Activated CD4-positive, CD25-positive, alpha-beta regulatory T cell treated with anti-CD3 and anti-CD28 coated beads, Interleukin-2, amount 50 U/mL, for 24 hours (primary cell): ENCODE measurements around the gene MOV10.

Experiments used
- ATAC-seq, 2 donors: fragments of 150-1000 bp; cut with Tn5 transposase; one replicate each; pipeline ENCODE4 v1.10.0; 2021; ENCODE audit warnings: mild to moderate bottlenecking in 1 of 2, moderate library complexity in 1 of 2

MOV10 gene

DNA sequence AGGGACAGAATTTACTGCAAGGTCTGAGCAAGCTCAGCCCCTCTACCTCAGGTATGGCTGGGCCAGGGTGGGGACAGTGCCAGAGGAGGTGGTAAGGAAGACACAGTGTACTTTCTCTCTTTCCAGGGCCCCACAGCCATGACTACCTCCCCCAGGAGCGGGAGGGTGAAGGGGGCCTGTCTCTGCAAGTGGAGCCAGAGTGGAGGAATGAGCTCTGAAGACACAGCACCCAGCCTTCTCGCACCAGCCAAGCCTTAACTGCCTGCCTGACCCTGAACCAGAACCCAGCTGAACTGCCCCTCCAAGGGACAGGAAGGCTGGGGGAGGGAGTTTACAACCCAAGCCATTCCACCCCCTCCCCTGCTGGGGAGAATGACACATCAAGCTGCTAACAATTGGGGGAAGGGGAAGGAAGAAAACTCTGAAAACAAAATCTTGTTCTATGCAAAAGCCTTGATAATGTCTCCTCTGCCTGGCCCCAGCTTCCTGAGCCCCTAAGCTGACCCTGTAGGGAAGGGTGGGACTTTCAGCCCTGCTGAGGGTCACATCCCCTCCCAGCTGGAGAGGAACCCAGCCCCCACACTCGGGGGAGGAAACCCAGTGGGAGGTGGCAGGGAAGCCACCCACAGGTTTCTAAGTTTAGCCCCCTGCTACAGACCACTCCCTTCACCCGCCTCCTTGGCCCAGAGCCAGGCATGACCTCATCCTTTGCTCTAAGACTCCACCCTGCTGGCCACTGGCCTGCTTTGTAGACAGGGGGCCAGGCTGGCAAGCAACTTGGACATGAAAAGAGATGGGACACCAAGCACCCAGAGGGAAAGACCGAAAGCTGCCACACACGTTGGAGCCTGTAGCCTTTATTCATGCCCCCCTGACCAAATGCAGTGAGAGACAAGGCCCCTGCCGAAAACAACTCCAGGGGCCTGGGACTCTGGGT is 26.1 kb downstream of the MOV10 start:
- ATAC-seq, result peak in 1 of 2 donors; percentile 31

DNA sequence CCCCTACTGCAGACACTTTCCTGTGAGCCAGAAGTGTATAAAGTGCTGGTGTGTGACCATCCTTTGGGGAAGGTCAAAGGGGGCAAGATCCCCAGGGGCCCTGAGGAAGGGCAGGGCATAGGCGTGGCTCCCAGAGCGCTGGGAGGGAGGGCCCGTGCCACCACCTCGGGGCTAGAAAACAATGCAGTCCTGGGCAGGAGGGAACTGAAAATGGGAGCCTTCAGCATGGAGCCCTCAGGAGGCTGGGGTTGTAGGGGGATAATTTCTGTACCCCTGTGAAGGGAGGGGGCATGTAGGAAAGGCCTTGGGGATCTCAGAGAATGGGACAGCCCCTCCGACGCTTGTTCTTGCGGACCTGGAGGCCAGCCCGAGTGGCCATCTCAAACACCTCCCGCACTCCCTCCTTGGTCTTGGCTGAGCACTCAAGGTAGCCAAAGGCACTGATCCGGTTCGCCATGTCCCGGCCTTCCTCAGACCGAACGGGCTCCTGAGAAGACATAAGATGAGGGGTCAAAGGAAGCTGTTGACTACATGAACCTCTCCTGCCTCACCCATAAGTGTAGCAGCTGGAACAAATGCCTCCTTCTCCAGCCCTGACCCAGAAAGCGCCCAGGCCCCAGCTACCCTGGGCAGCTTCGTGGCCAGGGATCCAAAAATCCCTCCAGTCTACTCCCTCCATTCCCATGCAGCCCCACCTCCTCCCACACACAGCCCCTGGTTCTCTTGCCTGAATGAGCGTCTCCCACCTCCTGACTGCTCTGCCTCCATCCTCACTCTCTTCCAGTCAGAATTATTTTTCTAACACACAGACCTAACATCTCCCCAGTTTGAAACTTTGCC is 27.0 kb downstream of the MOV10 start:
- ATAC-seq, result no peak

DNA sequence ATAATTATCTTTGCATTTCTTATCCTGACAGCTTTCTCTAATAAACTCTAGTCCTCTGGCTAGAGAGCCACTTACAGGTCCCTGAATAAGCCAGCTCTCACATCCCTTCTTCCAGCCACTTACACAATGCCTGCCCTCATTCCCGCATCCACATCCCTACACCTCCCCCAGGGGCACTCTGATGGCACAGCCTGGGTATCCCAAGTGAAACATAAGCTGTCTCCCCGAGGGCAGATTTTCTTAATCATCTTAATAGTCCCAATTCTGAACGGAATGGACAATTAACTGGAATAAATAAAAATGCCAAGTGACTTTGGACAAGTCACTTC is 27.6 kb downstream of the MOV10 start:
- ATAC-seq, result no peak

DNA sequence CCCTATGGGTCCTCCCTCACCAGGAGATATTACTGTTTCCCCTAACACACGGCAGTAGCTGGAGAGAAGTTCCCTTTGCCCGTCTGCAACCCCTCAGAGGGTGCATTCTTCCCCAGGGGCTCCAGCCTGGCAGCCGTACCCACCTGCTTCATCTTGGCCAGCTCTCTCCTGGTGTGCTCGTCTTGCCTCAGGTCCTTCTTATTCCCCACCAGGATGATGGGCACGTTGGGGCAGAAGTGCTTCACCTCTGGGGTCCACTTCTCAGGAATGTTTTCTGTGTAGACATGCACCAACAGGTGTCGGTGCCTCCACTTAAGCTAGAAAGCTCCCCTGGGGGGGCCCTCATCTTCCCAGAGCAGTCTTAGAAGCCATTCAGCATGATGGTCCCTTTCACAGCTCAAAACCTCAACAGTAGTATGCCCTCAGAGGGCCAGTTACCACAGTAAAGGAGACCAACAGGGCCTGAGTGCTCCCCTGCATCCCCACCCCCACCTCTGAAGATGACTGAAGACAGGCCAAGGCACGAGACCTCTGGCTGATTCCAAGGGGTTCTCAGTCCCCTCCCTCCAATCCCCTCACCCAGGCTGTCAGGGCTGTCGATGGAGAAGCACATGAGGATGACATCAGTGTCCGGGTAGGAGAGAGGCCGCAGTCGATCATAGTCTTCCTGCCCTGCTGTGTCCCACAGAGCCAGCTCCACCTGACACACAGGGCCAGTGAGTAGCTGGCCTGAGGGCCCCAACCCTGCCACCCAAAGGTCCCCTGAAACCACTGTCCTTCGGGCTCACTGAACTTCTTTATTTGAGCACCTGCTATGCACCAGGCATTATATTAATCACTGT is 28.2 kb downstream of the MOV10 start:
- no peak for ATAC-seq

DNA sequence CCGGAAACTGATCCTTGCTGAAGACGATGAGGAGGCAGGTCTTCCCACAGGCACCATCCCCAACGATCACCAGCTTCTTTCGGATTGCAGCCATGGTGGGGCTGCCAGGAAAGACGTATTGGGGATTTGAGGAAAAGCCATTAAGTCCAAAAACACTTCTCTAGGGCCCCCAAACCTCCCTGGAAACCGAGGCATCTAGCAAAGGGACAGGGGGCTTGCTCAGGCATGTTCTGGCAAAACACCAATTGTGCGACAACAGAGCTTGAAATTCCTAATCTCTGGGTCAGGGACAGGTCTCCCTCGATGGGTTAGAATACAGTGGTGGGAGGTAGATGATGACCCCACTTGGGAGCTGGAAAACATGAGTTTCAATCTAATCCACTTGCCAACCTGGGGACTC is 29.2 kb downstream of the MOV10 start:
- ATAC-seq, result no peak

DNA sequence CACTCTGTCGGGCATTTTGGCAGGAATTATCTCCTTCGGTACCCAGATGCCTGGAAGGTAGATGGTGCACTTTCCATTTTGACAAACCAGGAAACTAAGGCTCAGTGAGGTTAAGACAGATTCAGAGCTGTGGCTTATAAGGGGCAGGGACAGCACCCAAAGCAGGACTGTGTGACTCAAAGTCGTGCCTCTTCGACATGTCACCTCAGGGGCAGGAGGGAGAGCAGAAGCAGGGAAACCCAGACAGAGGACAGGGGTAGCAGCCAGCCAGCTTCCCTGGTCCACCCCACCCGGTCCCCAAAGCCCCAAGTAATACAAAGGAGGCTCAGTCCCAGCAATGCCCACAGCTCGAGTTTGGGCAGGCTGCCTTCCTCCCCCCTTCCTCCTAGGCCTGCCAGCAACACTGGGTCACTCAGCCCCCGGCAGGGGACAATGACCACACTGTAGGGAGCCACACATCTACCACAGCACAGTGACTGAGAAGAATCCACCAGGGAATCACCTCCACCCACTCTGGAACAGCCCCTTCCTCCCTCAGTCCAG is 30.0 kb downstream of the MOV10 start:
- ATAC-seq, result peak; percentile 49 to 60

DNA sequence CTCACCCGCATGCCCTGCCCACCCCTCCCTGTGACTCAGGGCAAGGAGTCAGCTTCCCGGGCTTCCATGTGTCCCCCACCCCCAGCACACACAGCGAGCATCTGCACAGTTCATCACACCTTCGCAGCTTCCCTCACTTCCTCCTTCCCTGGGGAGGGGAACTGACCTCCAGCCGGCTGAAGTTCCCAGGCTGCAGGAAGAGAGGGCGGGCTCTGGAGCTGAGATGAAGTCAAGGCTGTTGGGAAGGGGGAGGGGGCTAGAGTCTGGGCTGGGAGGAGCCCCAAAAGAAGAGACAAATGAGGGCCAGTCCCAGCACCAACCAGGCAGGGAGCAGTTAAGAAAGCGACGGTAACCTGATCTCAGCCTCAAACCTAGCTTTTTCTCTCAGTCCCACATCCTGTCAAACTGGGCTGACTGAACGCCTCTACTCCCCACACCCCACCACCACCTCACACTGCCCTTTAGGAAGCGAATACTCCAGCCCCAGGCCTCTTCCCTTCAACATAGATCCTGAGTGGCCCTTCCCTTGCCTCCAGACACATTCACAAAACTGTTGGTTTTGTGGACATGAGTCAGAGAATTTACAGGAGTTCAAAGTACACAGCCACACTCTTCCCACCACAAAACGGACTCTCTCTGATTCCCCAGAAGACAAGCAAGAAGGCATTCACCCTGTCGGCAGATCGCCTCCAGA is 30.6 kb downstream of the MOV10 start:
- peak; percentile 40 to 46 for ATAC-seq

DNA sequence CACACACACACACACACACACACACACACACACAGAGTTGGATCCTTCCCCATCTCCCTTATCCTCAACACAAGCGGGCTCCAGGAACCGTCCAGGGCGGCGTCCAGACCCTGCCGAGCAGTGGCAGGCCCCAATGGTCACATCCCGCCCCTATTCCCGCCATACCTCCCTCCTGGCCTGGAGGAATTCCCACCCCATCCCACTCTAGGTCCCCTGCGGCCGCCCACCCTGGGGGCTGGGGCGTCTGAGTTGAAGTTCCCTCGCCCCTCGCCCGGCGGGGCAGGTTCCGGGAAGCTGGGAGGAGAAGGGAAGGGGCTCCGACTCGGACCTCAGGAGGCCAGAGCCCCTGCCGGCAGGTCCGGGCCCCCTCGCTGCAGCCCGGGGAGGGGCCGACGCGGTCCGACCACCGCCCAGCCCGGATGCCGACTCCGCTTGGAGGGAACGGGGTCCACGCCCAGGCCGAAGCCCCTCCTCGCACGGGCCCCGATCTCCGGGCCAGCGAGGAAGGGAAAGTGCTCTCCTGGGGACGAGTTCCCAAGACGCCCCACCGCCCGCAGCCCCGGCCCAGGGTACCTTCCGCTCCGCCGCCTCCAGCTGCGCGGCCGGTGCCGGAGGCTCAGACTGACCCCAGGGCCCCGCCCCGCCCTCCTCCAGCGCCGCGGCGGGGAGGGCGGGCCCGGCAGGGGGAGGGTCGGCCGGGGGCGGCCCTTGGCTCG is 32.2 kb downstream of the MOV10 start, which contains the start of gene RHOC:
Gene RHOC, minus strand, starts transcription at position 623 of the 716 bp plus-strand sequence. CDS start 3,328 bp downstream, outside the sequence.
- peak; percentile 55 to 62 for ATAC-seq

DNA sequence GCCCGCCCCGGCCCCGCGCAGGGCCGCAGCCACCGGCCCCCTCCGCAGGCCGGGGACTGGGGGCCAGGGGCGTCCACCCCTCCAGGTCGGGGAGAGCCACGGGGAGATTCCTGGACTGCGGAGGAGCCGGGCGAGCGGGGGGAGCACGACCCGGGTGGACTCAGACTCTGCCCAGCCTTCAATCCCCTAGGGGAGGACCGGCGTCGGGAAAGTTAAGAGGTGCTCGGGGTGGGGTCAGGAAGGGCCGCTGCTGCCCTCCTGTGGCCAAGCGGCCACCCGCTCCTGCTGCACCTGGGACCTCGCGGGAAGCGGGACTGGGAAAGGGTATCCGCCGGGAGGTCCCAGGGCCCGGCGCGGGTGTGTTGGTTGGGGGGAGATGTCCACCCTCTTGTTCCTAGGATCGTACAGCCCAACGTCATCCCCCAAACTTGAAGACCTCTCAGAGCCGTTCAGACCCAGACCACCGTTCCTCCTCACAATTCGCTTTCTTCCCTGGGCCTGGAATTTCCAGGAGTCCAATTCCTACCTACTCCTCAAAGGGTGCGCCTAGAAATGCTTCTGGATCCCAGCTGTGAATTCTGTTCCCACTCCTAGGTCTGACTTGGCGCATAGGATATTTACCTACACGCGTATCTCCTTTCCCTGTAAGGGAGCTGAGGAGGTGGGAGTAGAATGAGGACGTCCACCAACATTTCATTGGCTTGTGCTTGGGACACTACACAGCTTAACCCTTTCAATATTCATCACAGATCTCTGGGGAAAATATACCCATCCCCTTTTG is 33.0 kb downstream of the MOV10 start:
- peak; percentile 70 to 75 for ATAC-seq

DNA sequence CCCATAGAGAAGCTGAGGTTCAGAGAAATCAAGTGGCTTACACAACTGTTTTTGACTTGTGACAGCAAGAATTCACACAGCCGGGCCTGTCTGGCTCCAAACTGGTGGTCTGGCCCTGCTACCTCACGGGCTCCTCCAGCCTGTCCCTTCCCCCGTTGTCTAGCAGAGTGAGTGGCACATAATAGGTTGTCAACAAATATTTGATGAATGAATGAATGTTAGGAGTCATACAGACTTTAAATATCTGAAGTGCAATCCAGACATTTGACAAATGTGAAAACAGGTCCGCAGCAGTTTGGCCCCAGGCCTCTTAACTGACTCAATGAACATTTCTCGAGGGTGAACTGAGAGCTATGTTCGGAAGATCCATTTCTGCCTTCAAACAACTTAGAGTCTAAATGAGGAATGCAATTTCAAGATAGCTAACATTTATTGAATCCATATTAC is 33.6 kb downstream of the MOV10 start:
- ATAC-seq, result no peak

DNA sequence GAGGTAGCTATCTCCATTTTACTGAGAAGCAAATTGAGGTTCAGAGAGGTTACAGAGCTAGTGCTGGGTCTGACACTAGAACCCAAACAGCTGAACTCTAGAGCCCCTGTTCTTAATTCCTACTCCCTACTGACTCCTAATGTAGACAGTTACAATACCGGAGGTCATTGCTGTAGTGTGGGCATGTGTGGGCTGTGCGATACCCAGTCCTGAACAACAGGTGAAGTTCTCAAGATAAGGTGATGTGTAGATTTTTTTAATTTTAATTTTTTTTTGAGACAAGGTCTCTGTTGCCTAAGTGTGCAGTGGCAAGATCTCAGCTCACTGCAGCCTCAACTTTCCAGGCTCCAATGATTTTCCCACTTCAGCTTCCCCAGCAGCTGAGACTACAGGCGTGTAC is 34.0 kb downstream of the MOV10 start:
- no peak for ATAC-seq

DNA sequence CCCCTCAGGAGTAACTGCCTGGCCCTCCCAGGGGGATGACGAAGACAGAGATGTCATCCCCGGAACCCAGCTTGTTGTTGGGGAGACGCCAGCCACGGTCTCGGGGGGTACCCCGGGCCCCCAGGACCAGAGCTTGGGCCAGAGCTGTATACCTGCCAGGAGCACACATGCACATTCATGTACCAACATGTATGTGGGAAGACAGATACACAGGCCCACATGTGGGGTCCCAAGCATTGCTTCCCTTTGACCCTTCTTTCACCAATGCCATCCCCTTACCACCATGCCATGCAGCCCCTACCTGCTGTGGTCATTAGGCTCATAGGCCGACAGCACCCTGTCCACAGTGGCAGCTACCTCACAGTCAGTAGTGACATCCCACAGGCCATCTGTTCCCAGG is 35.7 kb downstream of the MOV10 start:
- no peak for ATAC-seq

DNA sequence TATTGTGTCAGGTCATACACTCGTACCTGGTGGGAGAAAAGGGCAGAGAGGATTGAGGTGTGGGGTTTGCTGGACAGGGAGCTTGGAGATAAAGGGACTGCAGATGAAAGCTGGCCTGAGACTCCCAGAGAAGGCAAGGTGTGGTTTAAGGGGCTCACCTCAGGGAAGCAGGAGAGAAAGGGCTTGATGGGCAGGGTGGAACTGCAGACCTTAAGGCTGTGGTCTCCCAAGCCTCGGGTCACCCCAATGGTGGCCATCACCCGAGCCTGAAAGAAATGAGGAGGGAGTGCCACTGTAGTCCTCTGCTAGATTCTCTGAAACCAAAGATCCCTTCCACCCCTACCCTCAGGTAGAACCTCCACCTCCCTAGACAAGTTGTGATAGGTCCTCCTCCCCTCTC is 36.1 kb downstream of the MOV10 start:
- no peak for ATAC-seq

DNA sequence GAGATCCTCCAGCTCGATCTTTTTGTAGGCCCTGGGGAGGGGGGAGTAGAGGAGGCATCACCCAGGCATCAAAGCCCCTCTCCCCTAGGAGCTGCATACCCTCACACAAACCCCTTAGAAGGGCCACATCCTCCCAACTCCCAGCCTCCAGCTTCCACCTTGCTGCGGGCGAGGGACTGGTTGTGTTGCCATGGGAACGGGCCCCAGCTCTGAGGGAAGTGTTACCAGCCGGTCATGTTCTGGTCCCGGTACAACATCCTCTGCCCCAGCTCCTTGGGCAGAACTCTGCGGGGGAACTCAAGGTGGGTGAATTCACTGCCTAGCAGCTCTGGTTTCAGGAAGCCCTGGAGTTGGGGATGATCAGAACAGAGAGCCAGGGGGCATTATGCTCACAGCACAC is 36.6 kb downstream of the MOV10 start:
- ATAC-seq, result no peak

DNA sequence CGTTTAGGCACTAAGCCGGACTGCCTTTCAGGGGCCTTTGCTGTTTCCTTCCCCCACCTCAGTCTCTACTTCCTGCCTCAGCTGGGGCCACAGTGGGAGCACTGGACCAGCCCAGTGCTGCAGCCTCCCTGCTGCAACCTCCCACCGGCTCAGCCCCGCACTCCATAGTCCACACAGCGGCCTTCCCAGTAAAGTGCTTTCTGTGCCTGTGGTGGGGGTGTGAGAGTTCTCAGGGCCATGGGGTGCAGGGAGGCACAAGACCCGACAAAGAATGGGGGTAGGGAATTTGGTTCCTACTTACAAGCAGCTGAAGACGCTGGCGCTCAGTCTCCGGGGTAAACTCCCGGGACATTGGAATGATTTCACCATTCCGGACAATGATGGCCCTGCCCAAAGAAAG is 37.2 kb downstream of the MOV10 start:
- ATAC-seq, result no peak

DNA sequence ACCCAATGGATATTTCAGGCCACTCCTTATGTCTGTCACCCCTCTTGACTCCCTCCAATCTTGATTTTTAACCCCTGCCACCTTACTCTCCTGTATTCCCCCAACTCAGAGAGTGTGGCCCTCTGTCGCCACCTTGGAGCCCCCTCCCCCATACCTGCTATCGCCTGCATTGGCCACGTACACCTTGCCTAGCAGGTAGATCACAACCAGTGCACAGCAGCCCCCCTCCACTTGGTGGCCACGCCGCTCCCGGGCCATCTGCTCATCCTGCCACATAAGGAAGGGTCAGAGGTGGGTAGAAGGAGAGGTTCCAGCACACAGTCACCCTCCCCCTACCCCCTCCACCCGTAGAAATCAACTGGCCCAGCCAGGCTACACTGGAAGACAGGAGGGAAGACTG is 37.7 kb downstream of the MOV10 start:
- no peak for ATAC-seq

DNA sequence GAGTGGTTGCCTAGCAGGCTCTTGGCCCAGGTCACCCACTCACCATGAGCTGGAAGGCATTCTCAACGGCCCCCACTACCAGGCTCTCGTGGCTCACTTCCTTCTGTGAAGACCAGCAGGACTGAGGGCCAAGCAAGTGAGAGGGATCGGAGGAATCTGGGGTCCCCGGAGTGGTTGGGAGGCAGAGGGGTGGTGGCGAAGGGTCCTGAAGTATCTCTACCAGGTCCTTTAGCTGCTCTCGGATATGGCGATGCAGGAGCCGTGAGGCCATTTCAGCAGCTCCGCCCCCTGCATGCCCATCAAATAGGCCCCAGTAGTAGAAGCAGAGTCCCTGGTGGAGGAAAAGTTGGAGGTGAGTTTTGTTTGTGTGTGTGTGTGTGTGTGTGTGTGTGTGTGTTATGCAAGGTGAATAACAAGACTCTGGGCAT is 38.3 kb downstream of the MOV10 start:
- no peak for ATAC-seq

DNA sequence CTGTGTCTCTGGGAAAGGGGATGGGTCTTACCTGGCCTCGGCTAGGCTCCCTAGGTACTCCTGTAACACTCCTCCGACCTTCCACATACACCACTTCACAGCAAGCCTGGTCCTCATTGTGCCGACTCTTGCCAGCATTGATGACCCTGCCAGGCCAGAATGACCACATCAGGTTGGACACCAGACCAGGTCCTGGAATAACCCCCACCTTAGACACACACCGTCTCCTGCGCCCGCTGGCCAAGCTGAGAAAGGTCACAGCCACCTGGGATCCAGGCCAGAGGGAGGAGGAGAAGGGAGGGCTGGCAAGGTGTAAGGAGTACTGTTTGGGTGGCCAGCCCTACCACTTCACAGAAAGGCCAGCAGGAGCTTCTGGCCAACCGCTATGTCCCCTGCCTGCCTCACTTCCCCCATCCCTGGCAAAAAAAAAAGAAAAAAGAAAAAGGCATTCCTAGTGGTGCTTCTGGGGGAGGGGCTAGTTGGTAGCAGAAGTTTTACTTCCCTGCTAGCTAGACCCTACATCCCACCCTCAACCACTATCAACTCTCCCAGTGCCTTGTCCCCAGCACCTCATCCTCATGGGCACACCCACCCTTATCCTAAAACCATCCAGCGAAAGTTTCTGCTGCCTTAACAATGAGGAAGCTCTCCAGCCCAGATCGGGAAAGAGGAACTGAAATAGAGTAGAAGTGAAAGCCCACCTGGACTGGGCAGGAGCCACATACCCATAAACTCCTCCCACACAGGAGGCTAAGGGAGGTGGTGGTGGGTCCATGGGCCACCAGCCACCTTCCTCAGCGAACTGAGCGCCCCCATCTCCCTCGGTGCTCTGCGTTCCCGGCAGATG is 39.2 kb downstream of the MOV10 start:
- no peak for ATAC-seq
